Amygdala (tissue), 56 donors: ENCODE measurements around the gene TTLL10.

Experiments
- DNase-seq, 56 donors: peaks; one replicate each; lab custom pipeline; 2025; lab: John Stamatoyannopoulos, UW

TTLL10 gene

DNA sequence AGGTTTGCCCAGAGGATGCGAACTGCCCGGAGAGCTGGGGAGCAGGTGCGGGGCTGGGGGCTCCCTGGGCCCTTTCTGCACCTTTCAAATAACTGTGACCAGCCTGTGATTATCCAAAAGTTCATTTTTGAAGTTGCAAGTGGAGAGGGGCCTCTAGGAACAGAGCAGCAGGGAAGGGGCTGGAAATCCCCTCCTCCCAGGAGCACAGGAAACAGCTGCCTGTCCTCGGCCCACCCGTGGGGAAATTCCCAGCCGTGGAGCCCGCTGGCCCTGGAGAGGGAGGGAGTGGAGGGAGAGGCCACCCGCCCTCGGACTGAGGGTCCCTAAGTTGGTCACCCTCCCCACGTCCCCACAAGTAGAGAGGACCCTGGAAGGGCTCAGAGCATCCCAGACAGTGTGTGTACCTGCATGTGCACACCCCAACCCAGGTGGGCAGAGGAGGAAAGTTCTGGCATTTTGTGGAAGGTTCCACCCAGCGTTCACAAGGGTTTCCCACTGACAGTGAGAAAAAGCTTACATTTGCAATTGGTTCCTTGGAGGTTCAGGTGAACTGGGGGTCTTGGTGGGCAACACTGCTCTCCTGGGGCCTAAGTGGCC, 41.5 kb downstream of the TTLL10 start:
- DNase-seq: no peak

GRCh38 chr1:1215881-1216605, 42.4 kb downstream of the TTLL10 start:
- DNase-seq: no peak

- DNase-seq: no peak
Measured at GRCh38 chr1:1216770-1217620, 43.3 kb downstream of the TTLL10 start.

DNA sequence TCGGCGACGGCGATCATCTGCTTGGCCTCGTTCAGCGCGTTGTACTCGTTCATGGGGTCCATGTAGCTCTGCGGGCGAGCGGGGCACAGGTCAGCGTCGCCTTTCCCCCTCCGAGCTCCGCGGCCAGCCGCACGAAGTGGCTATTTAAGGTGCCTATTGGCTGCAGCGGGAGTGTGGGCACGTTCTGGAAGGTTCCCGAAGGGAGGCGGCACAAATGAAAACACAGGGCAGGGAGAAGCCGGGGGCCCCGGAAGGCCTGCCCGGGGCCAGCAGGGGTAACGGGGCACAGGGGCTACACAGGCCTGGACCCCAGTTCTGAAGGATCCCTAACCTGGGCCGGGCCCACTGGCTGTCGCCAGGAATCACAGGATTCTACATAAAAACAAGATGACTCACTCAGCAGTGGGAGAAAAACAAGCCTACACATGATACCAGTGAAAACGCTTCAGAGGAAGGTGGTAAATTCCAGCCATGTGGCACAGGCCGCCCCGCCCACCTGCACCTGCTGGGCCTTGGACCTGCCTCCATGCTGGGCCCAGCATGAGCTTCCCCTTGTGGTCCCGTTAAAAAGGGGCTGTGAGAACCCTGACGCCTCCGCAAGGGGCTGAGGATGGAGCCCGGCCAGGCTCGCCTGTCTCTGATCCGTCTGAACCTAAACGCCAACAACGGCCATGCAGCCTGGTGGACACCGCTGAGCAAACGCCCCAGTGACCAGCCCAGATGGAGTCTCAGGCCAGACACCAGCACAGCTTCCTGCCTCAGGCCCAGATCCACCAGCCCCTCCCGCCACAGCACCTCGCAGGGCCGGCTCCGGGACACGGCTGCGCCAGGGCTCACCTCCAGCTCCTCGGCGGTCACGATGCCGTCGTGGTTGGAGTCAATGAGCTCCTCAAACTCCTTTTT, 44.2 kb downstream of the TTLL10 start:
- DNase-seq: peak in 8 of 56 donors; percentile 7 to 28 (median 20)

DNA sequence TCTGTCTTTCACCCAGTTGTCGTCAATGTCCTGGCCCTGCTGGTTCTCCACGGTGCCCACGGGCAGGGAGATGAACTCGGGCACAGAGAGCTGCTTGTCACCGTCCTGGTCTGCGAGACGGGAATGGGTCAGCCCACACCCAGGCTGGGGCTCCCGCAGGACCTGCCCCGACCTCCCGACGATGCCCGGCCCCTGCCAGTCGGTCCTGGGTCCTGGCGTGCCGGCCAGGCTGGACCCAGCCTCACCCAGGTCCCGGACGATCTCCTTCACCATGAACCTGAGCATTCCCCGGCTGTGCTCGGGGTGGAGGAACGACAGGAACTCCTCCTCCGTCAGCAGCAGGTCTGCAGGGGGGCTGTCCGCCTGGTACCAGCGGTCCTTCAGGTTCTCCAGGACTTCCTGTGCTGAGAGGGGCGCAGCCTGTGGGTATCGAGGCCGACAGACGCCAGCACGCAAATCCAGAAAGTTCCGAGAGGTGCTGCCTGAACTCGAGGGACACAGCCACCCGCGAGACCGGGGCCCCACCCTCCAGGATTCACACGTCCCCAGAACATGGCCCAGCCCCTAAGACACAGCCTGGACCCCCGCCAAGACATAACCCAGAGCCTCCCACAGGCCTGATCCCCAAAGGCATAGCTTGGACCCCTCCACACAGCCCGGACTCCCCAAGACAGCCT, 45.0 kb downstream of the TTLL10 start:
- DNase-seq: peak in 1 of 56 donors; percentile 7

- no peak for DNase-seq
Measured at GRCh38 chr1:1219341-1219740, 45.7 kb downstream of the TTLL10 start.

DNA sequence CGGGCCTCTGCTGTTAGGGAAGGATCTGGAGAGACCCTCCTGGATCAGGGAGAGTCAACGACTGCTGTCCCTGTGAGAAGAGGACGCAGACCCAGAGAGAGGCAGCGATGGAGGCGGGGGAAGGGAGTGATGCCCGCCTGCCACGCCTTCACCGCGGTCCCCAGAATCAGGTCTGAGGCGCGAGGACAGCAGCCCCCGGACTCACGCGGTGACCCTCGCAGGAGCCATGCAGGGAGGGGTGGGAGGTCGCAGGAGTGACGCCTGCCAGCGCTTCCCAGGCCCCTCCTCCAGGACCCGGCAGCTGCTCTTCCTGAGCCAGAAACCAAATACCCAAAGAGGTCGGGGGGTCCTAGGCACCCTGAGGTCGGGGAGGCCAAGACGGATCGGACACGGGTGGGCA, 46.5 kb downstream of the TTLL10 start:
- DNase-seq: no peak

DNA sequence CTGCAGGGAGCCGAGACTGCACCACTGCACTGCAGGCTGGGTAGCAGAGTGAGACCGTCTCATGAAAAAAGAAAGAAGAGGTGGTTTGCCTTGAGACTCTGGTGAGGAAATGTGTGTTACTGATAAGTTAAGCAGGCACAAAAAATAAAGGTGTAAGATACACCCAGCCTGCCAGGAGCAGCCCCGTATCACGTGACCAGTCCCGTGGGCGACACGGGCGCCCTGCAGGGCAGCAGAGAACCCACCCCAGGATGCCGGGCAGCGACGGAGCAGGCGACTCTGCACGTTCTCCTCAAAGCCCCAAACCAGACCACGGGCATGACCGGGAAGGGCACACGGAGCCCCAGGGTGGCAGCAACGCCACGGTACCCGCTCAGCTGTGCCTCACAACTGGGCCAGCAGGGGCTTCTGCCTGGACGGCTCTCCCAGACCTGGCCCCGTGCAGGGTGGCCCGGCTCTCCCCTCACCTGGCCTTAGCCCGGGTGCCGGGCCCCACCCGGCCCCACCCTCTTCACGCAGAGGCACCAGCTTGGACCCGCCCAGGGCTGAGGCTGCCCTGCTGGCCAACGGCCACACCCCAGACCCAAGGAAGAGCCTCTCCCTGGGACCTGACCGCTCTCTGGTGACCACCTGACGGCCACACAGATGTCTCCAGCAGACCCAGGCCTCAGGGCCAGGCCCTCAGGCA, 48.4 kb downstream of the TTLL10 start:
- DNase-seq: no peak

DNA sequence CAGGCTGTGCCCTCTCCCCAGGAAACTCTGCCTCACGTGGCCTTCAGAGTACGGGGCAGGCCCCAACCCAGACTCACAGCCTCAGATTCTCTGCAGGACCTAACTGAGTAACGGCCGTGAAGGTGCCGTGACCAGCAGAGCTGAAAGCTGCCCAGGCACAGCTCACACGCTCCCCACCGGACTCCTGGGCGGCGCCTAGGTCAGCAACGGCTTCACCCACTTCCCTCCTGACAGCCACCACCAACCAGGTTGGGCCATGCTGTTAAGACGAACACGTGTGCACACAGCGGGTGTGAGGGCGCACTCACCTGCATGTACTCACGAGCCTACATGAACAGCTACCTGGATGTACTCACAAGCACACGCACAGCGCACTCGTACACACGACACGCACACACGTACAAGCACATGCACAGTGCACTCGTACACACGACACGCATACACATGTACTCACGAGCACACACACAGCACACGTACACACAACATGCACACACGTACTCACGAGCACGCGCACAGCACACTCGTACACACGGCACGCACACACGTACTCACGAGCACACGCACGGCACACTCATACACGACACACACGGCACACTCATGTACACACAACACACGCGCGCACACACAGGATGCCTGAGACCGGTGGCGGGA, 49.0 kb downstream of the TTLL10 start:
- DNase-seq: no peak

GRCh38 chr1:1223321-1223720, 49.6 kb downstream of the TTLL10 start:
- no peak for DNase-seq

DNA sequence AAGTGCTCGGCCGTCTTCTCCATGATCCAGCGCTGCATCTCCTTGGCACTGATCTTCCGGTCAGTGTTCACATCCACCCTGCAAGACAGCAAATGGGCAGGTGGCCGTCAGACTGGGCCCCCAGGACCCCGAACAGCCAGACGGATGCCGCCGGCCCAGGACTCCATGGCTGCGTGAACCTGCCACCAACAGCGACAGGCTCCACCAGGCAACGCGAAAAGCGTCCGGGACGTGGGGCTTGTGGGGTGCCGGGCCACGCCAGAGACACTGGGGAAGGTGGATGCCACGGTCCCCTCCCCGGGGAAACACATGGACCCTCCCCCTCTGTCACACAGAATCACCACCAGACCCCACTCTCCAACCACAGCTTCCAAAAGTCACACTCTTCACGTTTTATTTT, 50.2 kb downstream of the TTLL10 start:
- DNase-seq: no peak

GRCh38 chr1:1225238-1225845, 51.7 kb downstream of the TTLL10 start:
- DNase-seq: no peak

- peak in 1 of 56 donors; percentile 12 for DNase-seq
Measured at GRCh38 chr1:1225913-1226312, 52.2 kb downstream of the TTLL10 start.

GRCh38 chr1:1226566-1227362, 53.1 kb downstream of the TTLL10 start:
- no peak for DNase-seq

DNA sequence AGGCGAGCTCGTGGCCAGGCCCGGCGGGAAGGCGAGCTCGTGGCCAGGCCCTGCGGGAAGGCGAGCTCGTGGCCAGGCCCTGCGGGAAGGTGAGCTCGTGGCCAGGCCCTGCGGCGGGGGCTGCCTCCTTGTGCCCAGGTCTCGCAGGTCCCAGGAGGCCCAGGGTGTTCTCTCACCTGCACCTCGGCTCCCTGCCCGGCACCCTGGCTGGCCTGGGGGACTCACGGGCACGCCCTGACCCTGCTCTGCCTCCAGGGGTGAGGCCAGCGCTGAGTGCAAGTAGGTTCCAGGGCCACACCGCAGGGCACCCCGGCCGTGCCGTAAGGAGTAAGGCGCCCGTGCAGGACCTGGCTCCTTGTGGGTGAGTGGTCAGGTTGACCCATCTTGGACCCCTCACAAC, 53.7 kb downstream of the TTLL10 start:
- no peak for DNase-seq

DNA sequence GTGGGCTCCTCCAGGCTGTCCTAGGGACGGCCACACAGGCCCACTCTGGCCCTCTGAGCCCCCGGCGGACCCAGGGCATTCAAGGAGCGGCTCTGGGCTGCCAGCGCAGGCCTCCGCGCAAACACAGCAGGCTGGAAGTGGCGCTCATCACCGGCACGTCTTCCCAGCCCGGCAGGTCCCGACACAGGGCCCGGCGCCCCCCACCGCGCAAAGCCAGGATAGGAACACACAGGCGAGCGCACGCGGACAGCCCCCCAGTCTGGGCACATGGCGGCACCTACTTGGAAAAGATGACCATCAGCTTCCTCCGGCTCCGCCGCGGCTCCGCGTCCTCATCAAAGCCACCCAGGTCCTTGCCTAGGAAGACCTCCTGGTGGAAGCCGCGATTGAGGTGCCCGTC, 54.5 kb downstream of the TTLL10 start:
- DNase-seq: no peak

GRCh38 chr1:1228596-1229321, 55.1 kb downstream of the TTLL10 start:
- no peak for DNase-seq
